Measurements from ENCODE around the gene TRIM61.
"Not testable (repeated sequence)": the region's sequence is repeated elsewhere in the genome, so short reads cannot be mapped to it uniquely, and the experiment has no call there.

DNA sequence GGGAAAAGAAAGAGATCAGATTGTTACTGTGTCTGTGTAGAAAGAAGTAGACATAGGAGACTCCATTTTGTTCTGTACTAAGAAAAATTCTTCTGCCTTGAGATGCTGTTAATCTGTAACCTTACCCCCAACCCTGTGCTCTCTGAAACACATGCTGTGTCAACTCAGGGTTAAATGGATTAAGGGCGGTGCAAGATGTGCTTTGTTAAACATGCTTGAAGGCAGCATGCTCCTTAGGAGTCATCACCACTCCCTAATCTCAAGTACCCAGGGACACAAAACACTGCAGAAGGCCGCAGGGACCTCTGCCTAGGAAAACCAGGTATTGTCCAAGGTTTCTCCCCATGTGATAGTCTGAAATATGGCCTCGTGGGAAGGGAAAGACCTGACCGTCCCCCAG, 24.5 kb upstream of the TRIM61 start:
- TF ChIP-seq POLR2A, POLR2AphosphoS5 (IDR thresholded peaks at IDR 0.05): not testable (repeated sequence)

Data from spleen (tissue), 3 donors.